A673 (cell line): ENCODE data around the gene GATA5. TPM values are rescaled to one million over a fixed set of nuclear protein-coding genes. Genes with fewer than 3 reads are reported as not detected.

Source experiments
- BruUV-seq: library from RNA; stranded (reverse); fragments of 400-500 nt; replicated peaks from 2 replicates; lab custom pipeline; 2021; lab: Mats Ljungman, UMichigan
- CTCF ChIA-PET: fragments of 300-600 bp; sonication (Branson Sonifier 250); formaldehyde crosslinking; loops from one replicate; lab custom pipeline; 2022; ENCODE audit warnings: antibody characterized with exemption; lab: Charles Lee
- POLR2A ChIA-PET: fragments of 300-600 bp; sonication (Branson Sonifier 250); formaldehyde crosslinking; loops from one replicate; lab custom pipeline; 2022; ENCODE audit warnings: antibody characterized with exemption; ENCODE audit not compliant: low non-redundant PET; lab: Charles Lee
- DNase-seq: peaks from one replicate; pipeline ENCODE4 v3.0.0-alpha.2; 2015; ENCODE audit warnings: low spot score
- H3K27ac ChIP-seq: fragments of 200-600 bp; sonication (generic); 2 replicates; pipeline ENCODE4 v1.5.1; 2016; ENCODE audit warnings: mixed run types, low read depth, mild to moderate bottlenecking, mixed read lengths, antibody characterized with exemption, low read length; ENCODE audit not compliant: poor library complexity, severe bottlenecking
- H3K27me3 ChIP-seq: fragments of 200-600 bp; sonication (generic); replicated peaks from 2 replicates; pipeline ENCODE4 v1.6.1; 2017; ENCODE audit warnings: mixed run types, low read depth, mild to moderate bottlenecking, mixed read lengths, antibody characterized with exemption, low read length; ENCODE audit not compliant: insufficient read depth, poor library complexity
- H3K36me3 ChIP-seq: fragments of 200-600 bp; sonication (generic); 2 replicates; pipeline ENCODE4 v1.6.1; 2016; ENCODE audit warnings: mixed run types, mild to moderate bottlenecking, mixed read lengths, antibody characterized with exemption, low read length; ENCODE audit not compliant: insufficient read depth, poor library complexity, severe bottlenecking
- H3K4me1 ChIP-seq: fragments of 200-600 bp; sonication (generic); 2 replicates; pipeline ENCODE4 v1.6.1; 2017; ENCODE audit warnings: mixed run types, mild to moderate bottlenecking, mixed read lengths, antibody characterized with exemption, low read length; ENCODE audit not compliant: insufficient read depth, poor library complexity, severe bottlenecking
- H3K4me3 ChIP-seq: fragments of 200-600 bp; sonication (generic); 2 replicates; pipeline ENCODE4 v1.5.1; 2016; ENCODE audit warnings: low read depth, mixed run types, mild to moderate bottlenecking, mixed read lengths, low read length; ENCODE audit not compliant: poor library complexity, severe bottlenecking
- H3K9me3 ChIP-seq: fragments of 200-600 bp; sonication (generic); 2 replicates; pipeline ENCODE4 v1.6.1; 2016; ENCODE audit warnings: mixed run types, low read depth, mild to moderate bottlenecking, mixed read lengths, antibody characterized with exemption, low read length; ENCODE audit not compliant: poor library complexity, severe bottlenecking
- EZH2 ChIP-seq: fragments of 200-600 bp; sonication (generic); IDR thresholded peaks from 2 replicates; pipeline ENCODE4 v1.6.1; 2017; ENCODE audit warnings: borderline replicate concordance, low read depth, mild to moderate bottlenecking, mixed read lengths, antibody characterized with exemption, low read length; ENCODE audit not compliant: poor library complexity, severe bottlenecking
- intact Hi-C: fragments of 100-400 bp; cut with micrococcal nuclease; formaldehyde crosslinking; loops from one replicate; pipeline ENCODE4 v1.10.0; 2022; ENCODE audit not compliant: unreplicated experiment
- total RNA-seq: library from RNA; stranded (reverse); gene quantifications from 2 replicates; pipeline ENCODE4 v1.2.3, GENCODE V29; 2021
- TF ChIP-seq, protein P1 (sequence below): fragments of 300-800, 200-600 bp; sonication (generic); conservative IDR thresholded peaks from 2 replicates; pipeline ENCODE4 v1.5.1; 2017; ENCODE audit warnings: low read depth, mild to moderate bottlenecking, antibody characterized with exemption, low read length, moderate library complexity, mixed read lengths

GATA5 gene
- total RNA-seq, 1 experiment from 2014 or later: not detected

DNA sequence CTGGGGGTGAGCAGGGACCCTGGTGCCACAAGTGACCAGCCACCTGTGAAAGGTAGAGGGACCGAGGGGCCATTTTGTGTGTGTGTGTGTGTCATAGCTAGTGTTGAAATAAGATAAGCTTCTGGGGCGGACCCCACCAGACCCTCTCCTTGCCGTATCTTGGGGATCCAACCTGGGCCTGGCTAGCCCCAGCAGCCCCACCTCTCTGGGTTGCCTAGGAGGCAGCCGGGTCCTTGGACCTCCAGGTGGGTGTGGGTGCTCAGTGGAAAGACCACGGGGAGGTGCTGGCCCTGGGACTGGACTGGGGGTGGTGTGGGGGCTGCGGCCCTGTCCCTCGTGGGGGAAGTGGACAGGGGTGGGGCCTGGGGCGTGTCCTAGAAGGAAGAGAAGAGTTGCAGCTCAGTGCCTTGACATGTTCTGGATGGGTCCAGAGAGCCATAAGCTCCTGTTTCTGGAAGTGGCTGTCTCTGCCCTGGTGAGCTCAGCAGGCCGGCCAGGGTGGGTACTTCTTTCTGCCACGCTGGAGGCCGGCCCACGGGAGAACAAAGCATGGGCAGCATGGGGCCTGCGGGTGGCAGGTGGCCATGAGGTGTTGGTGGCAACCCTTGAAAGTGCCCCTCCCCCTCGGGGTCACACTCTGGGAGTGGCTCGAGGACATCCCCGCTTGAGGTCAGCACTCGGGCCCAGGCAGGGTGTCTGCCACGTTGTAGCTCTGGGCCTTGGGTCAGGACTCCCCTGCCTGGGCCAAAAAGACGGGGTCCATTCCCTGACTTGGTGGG is 56.9 kb downstream of the GATA5 start:
- no peak overlapping the region for H3K27ac ChIP-seq
- POLR2A ChIA-PET: no interaction called here
- CTCF ChIA-PET: no interaction called here
- no peak for DNase-seq
- no peaks in the 10 kb centered on the region for H3K9me3 ChIP-seq
- peaks cover 10% of the 10 kb centered on the region for H3K27me3 ChIP-seq
- no peaks in the 10 kb centered on the region for H3K4me1 ChIP-seq
- BruUV-seq: no TSS peak
- H3K4me3 ChIP-seq: no peak overlapping the region
- no peak for TF ChIP-seq EZH2
- TF ChIP-seq, protein P1, sequence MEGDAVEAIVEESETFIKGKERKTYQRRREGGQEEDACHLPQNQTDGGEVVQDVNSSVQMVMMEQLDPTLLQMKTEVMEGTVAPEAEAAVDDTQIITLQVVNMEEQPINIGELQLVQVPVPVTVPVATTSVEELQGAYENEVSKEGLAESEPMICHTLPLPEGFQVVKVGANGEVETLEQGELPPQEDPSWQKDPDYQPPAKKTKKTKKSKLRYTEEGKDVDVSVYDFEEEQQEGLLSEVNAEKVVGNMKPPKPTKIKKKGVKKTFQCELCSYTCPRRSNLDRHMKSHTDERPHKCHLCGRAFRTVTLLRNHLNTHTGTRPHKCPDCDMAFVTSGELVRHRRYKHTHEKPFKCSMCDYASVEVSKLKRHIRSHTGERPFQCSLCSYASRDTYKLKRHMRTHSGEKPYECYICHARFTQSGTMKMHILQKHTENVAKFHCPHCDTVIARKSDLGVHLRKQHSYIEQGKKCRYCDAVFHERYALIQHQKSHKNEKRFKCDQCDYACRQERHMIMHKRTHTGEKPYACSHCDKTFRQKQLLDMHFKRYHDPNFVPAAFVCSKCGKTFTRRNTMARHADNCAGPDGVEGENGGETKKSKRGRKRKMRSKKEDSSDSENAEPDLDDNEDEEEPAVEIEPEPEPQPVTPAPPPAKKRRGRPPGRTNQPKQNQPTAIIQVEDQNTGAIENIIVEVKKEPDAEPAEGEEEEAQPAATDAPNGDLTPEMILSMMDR: no peak
- intact Hi-C loops: no loop called here
- H3K36me3 ChIP-seq: no peaks in the 10 kb centered on the region

DNA sequence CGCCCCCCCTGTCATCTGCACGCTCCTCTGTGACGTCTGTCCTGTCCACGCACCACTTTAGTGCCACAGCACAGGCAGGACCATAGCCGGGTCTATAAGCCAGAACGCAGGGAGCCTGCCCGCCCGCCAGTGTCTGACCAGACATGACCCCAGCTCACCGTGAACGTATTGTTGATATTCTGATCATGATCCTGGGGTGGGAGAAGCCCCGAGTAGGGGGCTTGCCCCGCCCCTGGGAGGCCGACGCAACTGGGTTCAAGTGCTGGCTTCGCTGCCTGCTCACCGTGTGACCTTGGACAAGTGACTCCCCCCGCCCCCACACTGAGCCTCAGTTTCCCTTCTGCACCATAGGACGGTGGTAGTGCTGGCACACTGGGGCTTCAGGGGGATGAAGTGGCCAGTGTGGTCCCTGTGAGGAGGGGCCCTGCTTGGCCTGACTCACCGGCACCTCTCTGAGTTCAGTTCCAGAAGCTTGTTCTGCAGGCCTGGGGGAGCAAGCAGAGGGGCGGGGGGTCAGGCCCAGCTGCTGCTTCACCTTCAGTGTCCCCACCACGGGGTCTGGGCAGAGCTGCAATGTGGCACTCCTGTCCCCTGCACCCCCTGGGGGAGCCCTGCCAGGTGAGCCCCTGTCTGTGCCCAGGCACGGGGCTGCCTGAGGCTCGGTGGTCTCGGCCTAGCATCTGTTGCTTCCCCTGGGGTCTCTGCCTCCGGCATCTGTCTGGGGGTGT is 57.6 kb downstream of the GATA5 start:
- intact Hi-C loops: no loop called here
- Histone ChIP-seq H3K27me3 (peaks cover 3% of the 10 kb centered on the region), H3K4me1 (no peaks in the 10 kb centered on the region), H3K36me3 (no peaks in the 10 kb centered on the region), H3K27ac (no peak overlapping the region), H3K9me3 (no peaks in the 10 kb centered on the region), H3K4me3 (no peak overlapping the region)
- TF ChIP-seq EZH2: no peak
- TF ChIP-seq, protein P1: no peak
- DNase-seq: no peak
- ChIA-PET CTCF (interaction anchor here (0.8 kb wide), 1 partner anchor 8 kb away, joined by 3 read pairs; no protein-coding TSS in a partner anchor), POLR2A (no interaction called here)
- no TSS peak for BruUV-seq

DNA sequence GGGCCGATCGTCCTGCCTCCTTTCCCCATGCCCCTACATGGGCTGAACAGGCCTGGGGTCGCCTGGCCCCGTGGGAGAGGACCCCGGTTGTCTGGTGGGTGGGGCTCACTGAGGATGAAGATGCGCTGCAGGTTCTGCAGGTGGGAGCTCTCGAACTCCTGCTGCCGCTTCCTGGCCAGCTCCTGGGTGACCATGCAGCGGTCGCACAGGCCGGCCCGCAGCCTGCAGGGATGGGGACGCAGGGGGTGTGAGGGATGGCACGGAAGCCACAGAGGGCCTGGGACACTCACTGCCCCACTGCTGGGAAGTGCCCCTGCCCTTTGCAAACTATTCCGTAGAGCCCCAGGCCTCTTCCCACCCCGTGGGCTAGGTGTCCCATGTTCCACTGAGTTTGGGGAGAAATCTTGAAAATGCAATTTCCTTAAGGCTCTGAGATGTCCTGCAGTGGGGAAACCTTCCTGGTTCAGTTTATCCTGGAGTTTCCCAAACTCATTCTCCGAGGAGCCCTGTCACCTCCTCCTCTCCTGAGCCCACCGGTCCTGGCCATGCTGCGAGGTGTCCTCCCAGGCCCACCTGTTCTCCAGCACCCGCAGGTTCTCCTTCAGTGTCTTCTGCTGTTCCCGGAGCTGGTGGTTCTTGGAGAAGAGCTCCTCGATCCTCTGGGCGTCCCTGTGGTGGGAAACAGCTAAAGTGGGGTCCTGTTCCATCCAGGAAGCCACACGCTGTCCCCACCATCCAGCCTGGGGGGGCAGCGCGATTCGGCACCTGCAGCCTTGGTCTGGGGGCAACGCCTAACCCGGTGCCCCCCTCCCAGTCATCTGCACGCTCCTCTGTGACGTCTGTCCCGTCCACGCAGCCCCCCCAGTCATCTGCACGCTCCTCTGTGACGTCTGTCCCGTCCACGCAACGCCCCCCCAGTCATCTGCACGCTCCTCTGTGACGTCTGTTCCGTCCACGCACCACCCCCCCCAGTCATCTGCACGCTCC is 58.9 kb downstream of the GATA5 start:
- no TSS peak for BruUV-seq
- intact Hi-C loops: no loop called here
- H3K9me3 ChIP-seq: no peaks in the 10 kb centered on the region
- no peaks in the 10 kb centered on the region for H3K27me3 ChIP-seq
- no peak overlapping the region for H3K27ac ChIP-seq
- no peaks in the 10 kb centered on the region for H3K36me3 ChIP-seq
- DNase-seq: no peak
- H3K4me1 ChIP-seq: no peaks in the 10 kb centered on the region
- no peak overlapping the region for H3K4me3 ChIP-seq
- TF ChIP-seq EZH2: no peak
- TF ChIP-seq, protein P1: no peak
- ChIA-PET POLR2A (no interaction called here), CTCF (interaction anchor here (0.8 kb wide), 1 partner anchor 7 kb away, joined by 3 read pairs; no protein-coding TSS in a partner anchor)
